GM18505 (cell line): ENCODE data around the gene SLC9A2.

Experiments used
- ATAC-seq: cut with Tn5 transposase; IDR thresholded peaks from one replicate; pipeline ENCODE4 v1.9.1; 2021; ENCODE audit not compliant: unreplicated experiment
- POLR2A ChIP-seq: IDR thresholded peaks from 4 replicates; pipeline ENCODE4 v1.6.1; 2011; ENCODE audit warnings: borderline replicate concordance; ENCODE audit not compliant: insufficient read depth, insufficient read length; ENCODE audit errors: extremely low read depth

Gene SLC9A2, protein sequence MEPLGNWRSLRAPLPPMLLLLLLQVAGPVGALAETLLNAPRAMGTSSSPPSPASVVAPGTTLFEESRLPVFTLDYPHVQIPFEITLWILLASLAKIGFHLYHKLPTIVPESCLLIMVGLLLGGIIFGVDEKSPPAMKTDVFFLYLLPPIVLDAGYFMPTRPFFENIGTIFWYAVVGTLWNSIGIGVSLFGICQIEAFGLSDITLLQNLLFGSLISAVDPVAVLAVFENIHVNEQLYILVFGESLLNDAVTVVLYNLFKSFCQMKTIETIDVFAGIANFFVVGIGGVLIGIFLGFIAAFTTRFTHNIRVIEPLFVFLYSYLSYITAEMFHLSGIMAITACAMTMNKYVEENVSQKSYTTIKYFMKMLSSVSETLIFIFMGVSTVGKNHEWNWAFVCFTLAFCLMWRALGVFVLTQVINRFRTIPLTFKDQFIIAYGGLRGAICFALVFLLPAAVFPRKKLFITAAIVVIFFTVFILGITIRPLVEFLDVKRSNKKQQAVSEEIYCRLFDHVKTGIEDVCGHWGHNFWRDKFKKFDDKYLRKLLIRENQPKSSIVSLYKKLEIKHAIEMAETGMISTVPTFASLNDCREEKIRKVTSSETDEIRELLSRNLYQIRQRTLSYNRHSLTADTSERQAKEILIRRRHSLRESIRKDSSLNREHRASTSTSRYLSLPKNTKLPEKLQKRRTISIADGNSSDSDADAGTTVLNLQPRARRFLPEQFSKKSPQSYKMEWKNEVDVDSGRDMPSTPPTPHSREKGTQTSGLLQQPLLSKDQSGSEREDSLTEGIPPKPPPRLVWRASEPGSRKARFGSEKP

DNA sequence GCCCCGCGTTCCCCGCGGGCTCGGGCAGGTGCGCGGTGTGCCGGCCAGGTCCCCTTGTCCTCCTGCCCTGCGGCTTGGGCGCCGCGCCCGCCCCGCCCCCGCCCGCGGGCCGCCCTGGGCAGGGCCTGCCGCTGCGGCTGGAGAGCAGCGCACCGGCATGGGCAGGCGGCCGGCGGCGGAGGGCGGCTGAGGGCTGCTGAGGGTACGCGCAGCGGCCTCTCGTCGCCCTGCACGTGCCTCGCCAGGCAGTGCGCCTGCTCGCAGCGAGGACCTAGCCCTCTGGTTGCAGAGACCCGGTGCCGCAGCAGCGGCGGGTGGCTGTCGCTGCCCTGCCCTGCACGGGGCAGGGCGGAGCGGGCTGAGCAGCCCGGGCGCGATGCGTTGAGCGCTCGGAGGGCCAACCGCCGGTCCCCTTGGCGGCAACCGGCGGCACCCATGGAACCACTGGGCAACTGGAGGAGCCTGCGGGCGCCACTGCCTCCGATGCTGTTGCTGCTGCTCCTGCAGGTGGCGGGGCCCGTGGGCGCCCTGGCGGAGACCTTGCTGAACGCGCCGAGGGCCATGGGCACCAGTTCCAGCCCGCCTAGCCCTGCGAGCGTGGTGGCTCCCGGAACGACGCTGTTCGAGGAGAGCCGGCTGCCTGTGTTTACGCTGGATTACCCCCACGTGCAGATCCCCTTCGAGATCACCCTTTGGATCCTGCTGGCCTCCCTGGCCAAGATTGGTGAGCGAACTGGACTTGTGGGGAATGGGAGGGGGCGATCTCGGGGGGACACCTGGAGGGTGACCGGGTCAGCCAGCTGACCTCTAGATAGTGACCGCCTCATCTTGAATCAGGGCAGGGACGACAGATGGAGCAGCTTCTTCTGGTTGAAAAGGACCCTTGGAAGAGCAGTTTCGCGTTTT is at the start of gene SLC9A2:
TSS of gene SLC9A2 (plus strand) at position 140 of the 906 bp plus-strand sequence. CDS start at position 436, 296 bp downstream.
- no peak for ATAC-seq
- no peak for TF ChIP-seq POLR2A

DNA sequence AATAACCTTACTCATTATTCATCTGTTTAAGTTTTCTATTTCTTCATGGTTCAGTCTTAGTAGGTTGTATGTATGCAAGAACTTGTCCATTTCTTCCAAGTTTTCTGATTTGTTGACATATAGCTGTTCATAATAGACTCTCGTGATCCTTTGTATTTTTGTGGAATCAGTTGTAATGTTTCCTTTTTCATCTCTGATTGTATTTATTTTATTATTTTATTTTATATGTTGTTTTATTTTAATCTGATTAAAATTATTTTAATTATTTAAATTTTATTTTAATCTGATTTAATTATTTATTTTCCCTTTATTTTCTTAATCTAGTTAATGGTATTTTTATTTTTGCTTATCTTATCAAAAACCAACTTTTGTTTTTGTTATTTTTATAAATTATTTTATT is 43.5 kb upstream of the SLC9A2 start:
- TF ChIP-seq POLR2A = no peak
- no peak for ATAC-seq

DNA sequence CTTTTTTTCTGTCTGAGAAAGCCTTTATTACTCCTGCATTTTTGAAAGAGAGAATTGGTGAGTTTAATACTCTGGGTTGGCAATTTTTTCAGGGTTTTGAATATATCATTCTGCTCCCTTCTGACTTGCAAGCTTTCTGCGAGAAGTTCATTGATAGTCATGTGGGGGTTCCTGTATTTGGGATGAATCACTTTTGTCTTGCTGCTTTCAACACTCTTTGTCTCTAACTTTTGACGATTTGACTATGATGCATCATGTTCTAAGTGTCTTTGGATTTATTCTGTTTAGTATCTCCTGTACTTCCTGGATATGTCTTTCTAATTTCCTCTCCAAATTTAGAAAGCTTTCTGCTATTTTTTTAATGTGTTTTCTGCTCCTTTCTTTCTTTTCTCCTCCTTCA is 41.0 kb upstream of the SLC9A2 start:
- TF ChIP-seq POLR2A = no peak
- no peak for ATAC-seq

DNA sequence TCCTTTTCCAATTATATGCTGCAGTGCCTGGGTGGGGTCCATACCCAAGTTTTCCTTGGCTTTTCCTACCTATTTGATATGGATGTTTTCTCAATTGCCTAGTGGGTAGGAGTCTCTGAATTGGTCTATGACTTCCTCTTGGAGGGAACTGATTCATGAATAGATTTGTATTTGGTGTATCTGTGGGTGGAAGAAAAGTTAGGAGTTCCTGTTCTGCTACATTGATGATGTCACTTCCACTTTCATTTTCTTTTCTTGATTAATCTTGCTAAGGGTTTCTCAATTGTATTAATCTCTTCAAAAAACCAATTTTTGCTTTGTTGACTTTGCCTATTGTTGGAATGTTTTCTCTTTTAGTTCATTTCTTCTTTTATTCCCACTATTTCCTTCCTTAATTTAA is 37.4 kb upstream of the SLC9A2 start:
- no peak for ATAC-seq
- TF ChIP-seq POLR2A = no peak

DNA sequence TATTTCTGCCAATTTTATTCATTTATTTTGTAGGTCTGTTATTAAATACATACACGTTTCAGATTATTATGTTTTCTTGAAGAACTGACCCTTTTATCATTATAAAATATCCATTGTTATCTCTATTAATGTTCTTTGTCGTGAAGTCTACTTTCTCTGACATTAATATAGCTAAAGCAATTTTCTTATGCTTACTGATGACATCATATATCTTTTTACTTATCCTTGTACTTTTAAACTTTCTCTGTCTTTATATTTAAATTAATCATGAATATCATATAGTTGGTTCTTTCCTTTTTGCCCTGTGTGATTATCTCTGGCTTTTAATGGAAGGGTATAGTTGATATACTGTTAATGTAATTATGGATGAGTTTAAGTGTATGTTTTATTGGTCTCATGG is 36.5 kb upstream of the SLC9A2 start:
- TF ChIP-seq POLR2A = no peak
- ATAC-seq = no peak

DNA sequence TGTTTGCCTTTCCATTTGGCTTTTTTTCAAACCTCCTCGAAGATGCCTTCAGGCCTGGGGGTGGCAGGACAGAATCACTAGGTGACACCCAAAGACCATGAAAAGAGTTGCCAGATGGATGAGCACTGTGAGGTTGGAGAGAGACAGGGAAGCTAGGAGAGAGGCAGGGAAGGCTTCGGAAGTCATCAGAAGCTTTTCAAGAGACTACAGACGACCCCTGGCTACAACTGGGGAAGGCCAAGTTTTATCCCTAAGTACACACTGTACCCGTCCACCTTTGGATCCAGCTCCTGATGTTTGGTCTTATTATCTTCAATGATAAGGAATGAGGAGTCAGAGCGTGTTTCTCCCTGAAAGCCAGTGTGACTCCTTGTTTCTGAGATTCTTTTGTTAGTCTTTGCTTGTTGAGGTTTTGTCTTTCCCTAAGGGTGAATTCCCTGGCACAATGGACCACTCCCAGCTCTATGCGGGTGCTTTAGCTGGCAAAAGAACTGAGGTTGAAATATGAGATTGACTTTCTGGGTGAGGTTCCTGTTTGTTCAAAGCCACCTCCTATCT is 33.4 kb upstream of the SLC9A2 start:
- ATAC-seq = no peak
- no peak for TF ChIP-seq POLR2A

DNA sequence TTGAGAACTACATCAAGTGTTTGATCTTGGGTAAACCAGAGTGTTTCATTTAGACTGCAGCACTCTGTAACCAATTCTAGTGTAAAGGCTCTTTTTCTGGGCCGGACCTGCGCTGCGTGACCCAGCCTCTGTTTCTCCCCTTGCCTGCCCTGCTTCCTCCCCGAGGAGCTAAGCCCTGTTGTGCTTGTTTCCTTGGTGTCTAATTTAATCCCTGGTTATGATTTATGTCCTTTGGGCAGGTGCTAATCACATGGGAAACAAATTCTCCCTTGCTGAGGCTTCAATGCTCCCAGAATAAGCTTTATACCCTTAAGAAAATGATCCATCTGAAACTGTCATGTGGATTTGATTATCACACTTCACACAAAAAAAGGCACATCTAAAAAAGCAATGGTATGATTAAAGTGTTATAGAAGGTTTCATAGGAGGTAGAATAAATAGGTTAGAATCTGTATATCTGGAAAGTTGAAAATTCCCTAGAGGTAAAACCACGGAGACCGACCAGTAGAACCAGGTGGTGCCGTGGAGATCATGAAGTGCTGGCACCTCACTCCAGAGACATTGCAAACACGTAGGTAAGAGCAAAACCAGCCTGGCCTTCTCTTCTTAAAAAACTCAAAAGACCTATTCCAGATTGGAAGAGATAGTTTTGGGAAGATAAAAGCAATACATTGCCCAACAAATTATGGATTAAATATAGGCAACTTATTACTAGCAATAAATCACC is 31.0 kb upstream of the SLC9A2 start:
- no peak for TF ChIP-seq POLR2A
- no peak for ATAC-seq

DNA sequence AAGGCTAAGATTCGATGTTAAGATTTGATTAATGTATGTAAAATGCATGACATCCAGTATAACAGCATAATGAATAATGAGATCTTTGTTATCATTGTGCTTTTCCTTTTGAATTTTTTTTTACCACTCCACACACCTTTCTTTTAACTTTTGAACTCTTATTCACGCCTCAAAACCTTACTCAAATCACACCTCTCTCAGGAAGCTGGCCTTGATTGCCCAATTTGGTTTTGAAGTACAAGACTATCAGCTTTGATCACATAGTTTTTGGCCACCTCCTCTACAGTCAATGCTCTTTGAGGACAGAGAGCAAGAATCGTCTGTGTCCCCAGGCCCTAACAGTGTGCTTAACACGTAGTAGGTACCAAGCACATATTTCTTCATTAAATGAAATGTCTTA is 29.9 kb upstream of the SLC9A2 start:
- no peak for ATAC-seq
- TF ChIP-seq POLR2A = no peak

DNA sequence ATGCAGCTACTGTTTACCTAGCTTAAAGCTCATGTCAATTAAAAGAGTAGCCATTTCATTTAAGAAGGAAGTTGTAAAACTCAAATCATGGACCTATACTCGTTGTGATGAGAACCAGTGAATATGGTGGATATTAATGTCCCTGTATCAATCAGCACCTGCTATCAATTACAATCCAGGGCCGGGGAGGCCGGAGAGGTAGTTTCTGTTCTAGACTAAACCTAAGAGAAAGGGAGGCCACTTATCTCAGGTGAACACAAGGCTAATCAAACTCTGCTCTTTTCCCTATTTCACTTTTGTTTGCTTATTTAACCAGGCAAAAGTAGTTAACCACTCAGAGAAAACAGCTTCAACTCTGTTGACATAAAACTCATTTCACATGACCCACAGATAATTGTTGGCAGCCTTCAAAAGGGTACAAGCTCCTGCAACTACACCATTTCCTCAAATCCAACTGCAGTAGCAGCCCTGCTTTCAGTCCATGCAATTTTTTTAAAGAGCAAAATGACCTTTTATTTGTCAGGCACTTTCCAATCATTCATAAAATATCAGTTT is 27.8 kb upstream of the SLC9A2 start:
- ATAC-seq = no peak

DNA sequence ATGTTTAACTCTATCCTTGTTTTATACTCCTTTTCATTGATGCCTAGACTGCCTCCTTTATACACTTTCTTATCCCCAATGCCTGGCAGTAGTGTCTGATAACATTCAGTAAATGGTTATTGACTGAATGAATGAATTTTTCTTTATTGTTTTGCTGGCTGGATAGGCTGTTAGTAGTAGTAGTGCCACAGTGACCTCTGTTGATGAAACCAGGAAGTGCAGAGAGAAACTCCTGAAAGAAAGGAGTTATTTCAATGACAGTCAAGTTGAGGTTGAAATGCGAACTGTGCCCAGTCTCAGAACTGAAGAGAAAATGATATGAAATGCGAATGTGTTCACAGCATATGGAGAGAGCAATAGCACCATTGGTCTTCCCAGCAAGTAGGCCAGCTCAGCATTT is 26.8 kb upstream of the SLC9A2 start:
- no peak for TF ChIP-seq POLR2A
- no peak for ATAC-seq

More for the DNA sequence above, 27.8 kb upstream of the SLC9A2 start:
- no peak for TF ChIP-seq POLR2A

DNA sequence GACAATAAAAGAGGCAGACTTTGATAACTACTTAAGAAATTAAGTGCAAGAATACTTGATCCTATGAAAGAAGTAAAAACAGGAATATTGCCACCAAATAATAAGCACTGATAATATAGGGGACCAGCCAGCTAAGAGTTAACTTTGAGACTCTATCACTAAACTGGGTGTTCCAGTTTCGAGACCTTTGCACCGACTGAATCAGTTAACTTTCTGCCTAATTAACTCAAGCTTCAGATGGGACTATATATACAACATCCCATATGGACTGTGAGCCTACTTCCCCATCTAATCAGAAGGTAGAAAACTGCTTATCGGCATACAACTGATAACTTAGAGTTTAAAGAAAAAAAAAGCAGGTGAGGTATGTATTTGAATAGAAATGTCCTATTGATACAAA is 25.8 kb upstream of the SLC9A2 start:
- TF ChIP-seq POLR2A = no peak
- ATAC-seq = no peak

DNA sequence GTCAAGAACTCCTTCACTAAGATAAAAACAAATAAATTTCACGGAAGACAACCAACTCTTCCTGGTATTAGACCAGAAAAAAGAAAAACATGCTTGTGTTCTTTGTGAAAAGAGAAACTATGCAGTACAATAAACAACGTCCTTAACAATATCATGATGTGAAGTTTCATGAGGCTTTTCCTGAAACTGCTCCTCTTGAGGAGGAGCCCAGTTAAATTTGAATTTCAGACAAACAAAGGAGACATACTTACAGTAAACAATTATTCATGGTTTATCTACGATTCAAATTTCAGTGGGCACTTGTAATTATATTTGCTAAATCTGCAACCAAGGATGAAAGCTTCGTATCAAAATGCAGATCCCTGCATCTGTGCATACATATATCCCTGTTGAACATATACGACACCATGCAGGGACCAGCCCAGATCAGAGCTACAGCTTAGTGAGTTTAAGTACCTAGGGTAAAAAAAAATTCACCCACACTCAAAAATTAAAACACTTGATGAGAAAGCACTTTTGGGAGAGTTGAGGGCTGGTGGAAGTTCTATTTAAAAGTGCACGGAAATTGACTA is 24.8 kb upstream of the SLC9A2 start:
- TF ChIP-seq POLR2A = no peak
- ATAC-seq = no peak

DNA sequence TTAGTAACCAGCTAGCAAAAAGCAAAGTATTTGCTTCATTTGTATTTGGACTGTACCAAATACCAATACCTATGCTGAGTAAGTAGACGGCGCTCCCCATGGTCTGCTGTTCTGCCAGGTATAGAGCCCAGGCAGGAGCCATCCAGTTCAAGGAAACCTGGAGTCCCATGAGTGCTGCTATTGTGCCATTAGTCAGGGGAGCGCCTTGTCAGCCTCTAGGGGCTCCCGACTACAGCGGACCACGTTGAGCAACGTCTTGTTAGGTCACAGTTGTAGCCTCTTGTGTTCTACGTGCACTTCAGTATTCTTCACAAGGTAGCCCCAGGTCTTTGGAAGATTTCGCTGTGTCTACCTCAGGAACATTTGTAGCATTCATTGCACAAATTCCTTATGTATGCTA is 21.6 kb upstream of the SLC9A2 start:
- ATAC-seq = no peak
- no peak for TF ChIP-seq POLR2A
